B cell (primary cell): ENCODE results near the gene MAB21L2. TPM values are rescaled to one million over a fixed set of nuclear protein-coding genes. Genes with fewer than 3 reads are reported as not detected.

Experiments
- ATAC-seq: fragments of 200-7000 bp; cut with Tn5 transposase; one replicate; pipeline ENCODE4 v1.10.0; 2021; ENCODE audit warnings: low read depth, mild to moderate bottlenecking, moderate number of reproducible peaks, moderate library complexity
- CTCF ChIA-PET: fragments of 350-600 bp; sonication (Branson Sonifier 250); formaldehyde crosslinking; loops from one replicate; lab custom pipeline; 2021; ENCODE audit warnings: antibody characterized with exemption, inconsistent platforms; lab: Charles Lee
- POLR2A ChIA-PET: fragments of 350-600 bp; sonication (Branson Sonifier 250); formaldehyde crosslinking; loops from one replicate; lab custom pipeline; 2021; ENCODE audit warnings: antibody characterized with exemption; lab: Charles Lee
- DNase-seq: peaks from one replicate; pipeline ENCODE4 v3.0.0; 2013
- H2AFZ ChIP-seq: 2 replicates; pipeline ENCODE4 v1.6.1; 2012; ENCODE audit warnings: mild to moderate bottlenecking, low read depth, low read length; ENCODE audit not compliant: insufficient read depth, poor library complexity, severe bottlenecking
- H3K27ac ChIP-seq, 2 donors: 1 replicate in 1 of 2; 2 replicates in 1 of 2; pipeline ENCODE4 v1.5.1; 2012 to 2013; ENCODE audit warnings: low read length in 2 of 2, mild to moderate bottlenecking in 2 of 2, moderate library complexity in 1 of 2
- H3K27me3 ChIP-seq, 4 experiments: fragments of 200-600 bp in 1 of 4; sonication (generic) in 1 of 4; replicated peaks in 1 of 4; 1 replicate in 2 of 4; 2 replicates in 2 of 4; pipeline versions ENCODE4 v1.6.1 to v1.7.0; 2013 to 2016; ENCODE audit warnings: low read length in 3 of 4, mild to moderate bottlenecking in 2 of 4, mixed read lengths in 1 of 4, moderate library complexity in 1 of 4; ENCODE audit not compliant: insufficient read depth in 4 of 4, control insufficient read depth in 3 of 4; ENCODE audit errors: control extremely low read depth in 1 of 4
- H3K36me3 ChIP-seq, 2 experiments: replicated peaks in 1 of 2; 1 replicate in 1 of 2; 2 replicates in 1 of 2; pipeline versions ENCODE4 v1.6.1 to v1.7.1; 2013; ENCODE audit warnings: low read length in 1 of 2; ENCODE audit not compliant: insufficient read depth in 2 of 2, control insufficient read depth in 1 of 2; ENCODE audit errors: control extremely low read depth in 1 of 2, extremely low read depth in 1 of 2
- H3K4me1 ChIP-seq, 2 donors: fragments of 200-600 bp in 1 of 2; sonication (generic) in 1 of 2; 1 replicate in 1 of 2; 2 replicates in 1 of 2; pipeline versions ENCODE4 v1.5.1 to v1.6.1; 2013 to 2017; ENCODE audit warnings: low read length in 2 of 2; ENCODE audit not compliant: control insufficient read depth in 2 of 2, insufficient read depth in 2 of 2
- H3K4me2 ChIP-seq: replicated peaks from 2 replicates; pipeline ENCODE3; 2012; ENCODE audit warnings: mild to moderate bottlenecking, low read depth, low read length; ENCODE audit not compliant: poor library complexity, severe bottlenecking
- H3K4me3 ChIP-seq, 5 experiments: fragments of 200-600 bp in 1 of 5; sonication (generic) in 1 of 5; 1 replicate in 3 of 5; 2 replicates in 2 of 5; pipeline versions ENCODE4 v1.5.1 to v1.7.0; 2011 to 2016; ENCODE audit warnings: low read length in 4 of 5, mild to moderate bottlenecking in 4 of 5, low read depth in 2 of 5, control low read depth in 1 of 5, moderate library complexity in 1 of 5; ENCODE audit not compliant: insufficient read depth in 1 of 5; ENCODE audit errors: control extremely low read depth in 1 of 5, extremely low read depth in 1 of 5
- H3K79me2 ChIP-seq: fragments of 200-600 bp; sonication (generic); one replicate; pipeline ENCODE4 v1.6.0; 2016; ENCODE audit warnings: low read length; ENCODE audit not compliant: control insufficient read depth, insufficient read depth
- H3K9ac ChIP-seq: fragments of 200-600 bp; sonication (generic); 2 replicates; pipeline ENCODE4 v1.6.1; 2017; ENCODE audit warnings: mild to moderate bottlenecking, low read length, moderate library complexity
- H3K9me3 ChIP-seq, 3 donors: one replicate each; pipeline versions ENCODE4 v1.6.1 to v1.7.1; 2013; ENCODE audit warnings: low read length in 2 of 3; ENCODE audit not compliant: control insufficient read depth in 2 of 3, insufficient read depth in 1 of 3; ENCODE audit errors: control extremely low read depth in 1 of 3
- H4K20me1 ChIP-seq: 2 replicates; pipeline ENCODE4 v1.6.0; 2012; ENCODE audit warnings: mild to moderate bottlenecking, low read length; ENCODE audit not compliant: insufficient read depth, control insufficient read depth, poor library complexity, severe bottlenecking
- H3K27ac Mint-ChIP-seq: one replicate; pipeline ENCODE4 v1.8.0; 2021; ENCODE audit warnings: mixed read lengths
- H3K27me3 Mint-ChIP-seq: one replicate; pipeline ENCODE4 v1.8.0; 2021; ENCODE audit warnings: mixed read lengths
- H3K4me1 Mint-ChIP-seq: one replicate; pipeline ENCODE4 v1.8.0; 2021; ENCODE audit warnings: mixed read lengths
- H3K4me3 Mint-ChIP-seq: one replicate; pipeline ENCODE4 v1.8.0; 2021; ENCODE audit warnings: mixed read lengths
- H3K9me3 Mint-ChIP-seq: one replicate; pipeline ENCODE4 v1.8.0; 2022; ENCODE audit warnings: mixed read lengths; ENCODE audit not compliant: insufficient read depth
- EZH2 ChIP-seq: IDR thresholded peaks from 2 replicates; pipeline ENCODE4 v1.6.1; 2012; ENCODE audit warnings: borderline replicate concordance, low read depth, mild to moderate bottlenecking, moderate library complexity, low read length; ENCODE audit not compliant: insufficient read depth, poor library complexity, severe bottlenecking
- WGBS: methylation state at CpG from one replicate; pipeline ENCODE4 v1.1.5; 2013; ENCODE audit warnings: missing lambda C conversion rate; ENCODE audit not compliant: insufficient coverage; 5-methylcytosine and 5-hydroxymethylcytosine counted together
- intact Hi-C: fragments of 100-400 bp; cut with micrococcal nuclease; formaldehyde crosslinking; loops from one replicate; pipeline ENCODE4 v1.10.0; 2022
- polyA plus RNA-seq: library from polyadenylated mRNA; depleted of rRNA; stranded (reverse); fragments of >200 nt; gene quantifications from 2 replicates; pipeline ENCODE4 v1.2.3, GENCODE V29; 2012
- total RNA-seq, 2 donors: library from RNA; stranded (reverse); fragments of 120-200 nt in 1 of 2; gene quantifications; 1 replicate in 1 of 2; 2 replicates in 1 of 2; pipeline versions ENCODE4 v1.2.3 to v1.2.4, GENCODE V29; 2013 to 2022
- TF ChIP-seq, protein P1 (sequence below): fragments of 200-600 bp; IDR thresholded peaks from one replicate; pipeline ENCODE4 v1.8.0; 2022; ENCODE audit warnings: antibody characterized with exemption, mild to moderate bottlenecking

Gene MAB21L2
- total and polyA plus RNA-seq, 2 donors (not counting 1 experiment from before 2014, with no cell fraction given), result not detected

GRCh38 chr4:150586162-150586810 lies 4.3 kb downstream of the MAB21L2 start:
- H3K27ac ChIP-seq, result no peak overlapping the region
- intact Hi-C loops, result no loop called here
- ChIA-PET CTCF (no interaction called here), POLR2A (no interaction called here)
- peaks cover 2 to 65% of the 10 kb centered on the region in 2 experiments for H3K36me3 ChIP-seq
- no peak overlapping the region for H3K9ac ChIP-seq
- H2AFZ ChIP-seq, result no peak overlapping the region
- H3K4me1 ChIP-seq, result no peaks in the 10 kb centered on the region
- H3K27me3 Mint-ChIP-seq, result no peaks in the 10 kb centered on the region
- no peaks in the 10 kb centered on the region for H3K27me3 ChIP-seq
- H3K4me1 Mint-ChIP-seq, result no peaks in the 10 kb centered on the region
- H3K4me2 ChIP-seq, result no peak overlapping the region
- H3K4me3 ChIP-seq, result no peak overlapping the region
- H3K9me3 Mint-ChIP-seq, result no peaks in the 10 kb centered on the region
- H3K79me2 ChIP-seq, result no peaks in the 10 kb centered on the region
- ATAC-seq (no peak), DNase-seq (no peak)
- peaks cover 0 to 18% (median 0%) of the 10 kb centered on the region in 3 donors for H3K9me3 ChIP-seq
- no peak overlapping the region for H3K4me3 Mint-ChIP-seq
- H4K20me1 ChIP-seq, result no peaks in the 10 kb centered on the region
- no peak overlapping the region for H3K27ac Mint-ChIP-seq
- TF ChIP-seq EZH2, result no peak
- TF ChIP-seq, protein P1, sequence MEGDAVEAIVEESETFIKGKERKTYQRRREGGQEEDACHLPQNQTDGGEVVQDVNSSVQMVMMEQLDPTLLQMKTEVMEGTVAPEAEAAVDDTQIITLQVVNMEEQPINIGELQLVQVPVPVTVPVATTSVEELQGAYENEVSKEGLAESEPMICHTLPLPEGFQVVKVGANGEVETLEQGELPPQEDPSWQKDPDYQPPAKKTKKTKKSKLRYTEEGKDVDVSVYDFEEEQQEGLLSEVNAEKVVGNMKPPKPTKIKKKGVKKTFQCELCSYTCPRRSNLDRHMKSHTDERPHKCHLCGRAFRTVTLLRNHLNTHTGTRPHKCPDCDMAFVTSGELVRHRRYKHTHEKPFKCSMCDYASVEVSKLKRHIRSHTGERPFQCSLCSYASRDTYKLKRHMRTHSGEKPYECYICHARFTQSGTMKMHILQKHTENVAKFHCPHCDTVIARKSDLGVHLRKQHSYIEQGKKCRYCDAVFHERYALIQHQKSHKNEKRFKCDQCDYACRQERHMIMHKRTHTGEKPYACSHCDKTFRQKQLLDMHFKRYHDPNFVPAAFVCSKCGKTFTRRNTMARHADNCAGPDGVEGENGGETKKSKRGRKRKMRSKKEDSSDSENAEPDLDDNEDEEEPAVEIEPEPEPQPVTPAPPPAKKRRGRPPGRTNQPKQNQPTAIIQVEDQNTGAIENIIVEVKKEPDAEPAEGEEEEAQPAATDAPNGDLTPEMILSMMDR, result no peak

- Histone ChIP-seq H3K27me3 (no peaks in the 10 kb centered on the region), H3K27ac (no peak overlapping the region), H3K4me3 (no peak overlapping the region), H3K9ac (no peak overlapping the region), H3K4me1 (no peaks in the 10 kb centered on the region), H4K20me1 (no peaks in the 10 kb centered on the region), H2AFZ (no peak overlapping the region), H3K79me2 (no peaks in the 10 kb centered on the region), H3K4me2 (no peak overlapping the region), H3K9me3 (peaks cover 0 to 7% (median 0%) of the 10 kb centered on the region in 3 donors), H3K36me3 (peaks cover 2 to 48% of the 10 kb centered on the region in 2 experiments)
- CTCF ChIA-PET, result no interaction called here
- Mint-ChIP-seq H3K9me3 (no peaks in the 10 kb centered on the region), H3K4me3 (no peak overlapping the region), H3K27ac (no peak overlapping the region), H3K27me3 (no peaks in the 10 kb centered on the region), H3K4me1 (no peaks in the 10 kb centered on the region)
- POLR2A ChIA-PET, result no interaction called here
- ATAC-seq (no peak), DNase-seq (no peak)
- WGBS, result no CpG with 5 or more reads among the region's 1 CpG
- no peak for TF ChIP-seq EZH2
- TF ChIP-seq, protein P1, result no peak
- intact Hi-C loops, result no loop called here
Observed at GRCh38 chr4:150588316-150588715, 6.4 kb downstream of the MAB21L2 start.
